ENCODE measurements around the gene CLEC3B.

DNA sequence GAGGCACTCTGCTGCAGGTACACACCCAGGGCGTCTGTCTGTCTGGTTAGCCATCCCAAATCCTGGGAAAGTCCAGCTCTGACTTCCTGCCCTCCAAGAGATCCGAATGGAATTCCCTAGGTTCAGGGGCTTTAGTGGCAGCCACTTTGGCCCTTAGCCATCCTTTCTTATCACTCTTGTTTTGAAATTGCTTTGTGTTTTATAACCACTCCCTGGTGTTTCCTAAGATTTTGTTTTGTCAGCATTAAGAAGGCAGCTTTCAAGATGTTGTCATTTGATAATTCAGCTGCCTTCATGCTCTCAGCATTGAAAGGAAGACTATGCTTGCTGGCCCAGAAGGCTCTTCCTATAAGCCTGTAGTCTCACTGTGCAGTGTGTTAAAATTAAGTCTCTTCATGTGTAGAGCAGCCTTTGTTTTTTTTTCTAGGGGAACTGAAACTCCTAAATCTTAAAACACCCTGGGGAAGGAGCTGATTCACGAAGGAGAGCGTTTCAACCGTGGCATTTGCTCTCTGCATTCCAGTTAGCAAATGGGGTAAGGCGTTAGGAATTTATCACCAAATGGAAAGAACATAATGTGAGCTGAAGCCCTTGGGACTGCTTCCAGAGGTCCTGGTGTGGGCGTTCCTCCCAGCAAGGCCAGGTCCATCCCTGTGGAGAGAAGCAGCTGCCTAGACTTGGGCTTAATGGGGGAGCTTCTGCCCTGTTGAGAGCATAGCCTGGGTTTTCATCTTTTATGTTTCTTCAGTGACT lies 14.2 kb upstream of the CLEC3B start:
- TF ChIP-seq, protein P1, sequence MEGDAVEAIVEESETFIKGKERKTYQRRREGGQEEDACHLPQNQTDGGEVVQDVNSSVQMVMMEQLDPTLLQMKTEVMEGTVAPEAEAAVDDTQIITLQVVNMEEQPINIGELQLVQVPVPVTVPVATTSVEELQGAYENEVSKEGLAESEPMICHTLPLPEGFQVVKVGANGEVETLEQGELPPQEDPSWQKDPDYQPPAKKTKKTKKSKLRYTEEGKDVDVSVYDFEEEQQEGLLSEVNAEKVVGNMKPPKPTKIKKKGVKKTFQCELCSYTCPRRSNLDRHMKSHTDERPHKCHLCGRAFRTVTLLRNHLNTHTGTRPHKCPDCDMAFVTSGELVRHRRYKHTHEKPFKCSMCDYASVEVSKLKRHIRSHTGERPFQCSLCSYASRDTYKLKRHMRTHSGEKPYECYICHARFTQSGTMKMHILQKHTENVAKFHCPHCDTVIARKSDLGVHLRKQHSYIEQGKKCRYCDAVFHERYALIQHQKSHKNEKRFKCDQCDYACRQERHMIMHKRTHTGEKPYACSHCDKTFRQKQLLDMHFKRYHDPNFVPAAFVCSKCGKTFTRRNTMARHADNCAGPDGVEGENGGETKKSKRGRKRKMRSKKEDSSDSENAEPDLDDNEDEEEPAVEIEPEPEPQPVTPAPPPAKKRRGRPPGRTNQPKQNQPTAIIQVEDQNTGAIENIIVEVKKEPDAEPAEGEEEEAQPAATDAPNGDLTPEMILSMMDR (IDR thresholded peaks at IDR 0.05) = no peak
- no peak for TF ChIP-seq EZH2 (IDR thresholded peaks at IDR 0.05; ENCODE audit: borderline replicate concordance, insufficient read depth, low read depth, low read length, poor library complexity, severe bottlenecking)

All from B cell (primary cell).